Natural killer cell treated with Interleukin-12 subunit alpha and Interleukin-12 subunit beta and Interleukin-15 and Interleukin-18, amount 100 ng/mL, for 72 hours (primary cell): ENCODE data around the gene COL15A1. TPM values are rescaled to one million over a fixed set of nuclear protein-coding genes. Genes with fewer than 3 reads are reported as not detected.

ENCODE experiments used
- total RNA-seq, 2 donors: library from RNA; stranded (reverse); gene quantifications; one replicate each; pipeline ENCODE4 v1.2.3, GENCODE V29; 2022

Gene COL15A1
- total RNA-seq, 2 donors from 2014 or later: 0.14 to 0.47 TPM

Other genes starting within 250 kb of the COL15A1 start
- gene GABBR2, start 235.0 kb upstream of the COL15A1 start, total RNA-seq: not detected
- gene ANKS6, start 147.4 kb upstream of the COL15A1 start, total RNA-seq: 10 to 100 TPM in 1 of 2 donors, 1 to 10 TPM in 1; 7.0 to 18.5 TPM
- gene GALNT12, start 136.2 kb upstream of the COL15A1 start, total RNA-seq: 1 to 10 TPM; 1.8 to 4.1 TPM
- 100 to 1,000 TPM in 1 of 2 donors, 10 to 100 TPM in 1; 62.7 to 105 TPM for gene TGFBR1, start 161.2 kb downstream of the COL15A1 start, total RNA-seq